HG02943 (cell line): ENCODE results near the gene FMN1.
A peak's percentile ranks its signal among the peaks of the same experiment; 100 is the strongest.
"Not testable (repeated sequence)": the region's sequence is repeated elsewhere in the genome, so short reads cannot be mapped to it uniquely, and the experiment has no call there.

Experiments
- ATAC-seq: cut with Tn5 transposase; IDR thresholded peaks from one replicate; pipeline ENCODE4 v1.9.1; 2021; ENCODE audit warnings: mild to moderate bottlenecking, low read depth, moderate library complexity; ENCODE audit not compliant: unreplicated experiment

Gene FMN1

DNA sequence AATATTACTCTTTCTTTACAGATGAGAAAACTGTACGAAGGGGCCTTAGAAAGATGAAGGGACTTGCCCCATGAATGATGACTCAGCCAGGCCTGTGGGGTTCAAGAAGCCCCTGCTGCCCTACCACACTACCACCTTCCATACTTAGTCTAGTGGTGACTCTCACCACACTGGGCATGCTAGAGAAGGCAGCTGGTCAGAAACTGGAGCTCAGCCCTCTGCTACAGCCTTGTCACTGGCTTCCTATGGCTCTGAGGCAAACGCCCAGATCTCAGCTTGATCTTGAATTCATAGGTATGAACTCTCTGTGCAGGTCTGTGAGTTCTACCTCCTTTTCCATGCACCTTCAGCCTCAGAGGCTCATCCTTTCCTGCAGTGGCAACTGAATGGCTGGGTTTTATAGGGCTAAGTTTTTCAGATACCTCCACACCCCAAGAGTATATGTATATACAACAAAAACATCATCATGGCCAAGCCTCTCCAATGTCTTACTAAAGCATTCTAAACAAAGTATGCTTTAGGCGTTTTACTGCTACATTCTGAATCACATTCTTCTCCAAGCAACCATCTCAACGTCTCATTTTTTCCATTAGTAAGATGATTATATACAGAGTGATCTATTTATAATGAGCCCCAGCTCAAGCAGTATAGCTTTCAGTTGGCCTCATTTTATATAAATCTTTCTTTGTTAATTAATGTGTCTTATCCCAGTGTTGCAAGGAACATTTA, 242.6 kb downstream of the FMN1 start:
- ATAC-seq = no peak

DNA sequence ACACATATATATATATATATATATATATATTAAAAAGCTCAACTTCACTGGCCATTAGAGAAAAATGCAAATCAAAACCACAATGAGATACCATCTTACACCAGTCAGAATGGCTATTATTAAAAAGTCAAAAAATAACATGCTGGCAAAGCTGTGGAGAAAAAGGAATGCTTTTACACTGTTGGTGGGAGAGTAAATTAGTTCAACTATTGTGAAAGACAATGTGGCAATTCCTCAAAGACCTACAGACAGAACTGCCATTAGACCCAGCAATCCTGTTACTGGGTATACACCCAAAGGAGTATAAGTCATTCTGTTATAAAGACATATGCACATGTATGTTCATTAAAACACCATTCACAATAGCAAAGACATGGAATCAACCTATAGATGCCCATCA, 244.5 kb downstream of the FMN1 start:
- not testable (repeated sequence) for ATAC-seq

DNA sequence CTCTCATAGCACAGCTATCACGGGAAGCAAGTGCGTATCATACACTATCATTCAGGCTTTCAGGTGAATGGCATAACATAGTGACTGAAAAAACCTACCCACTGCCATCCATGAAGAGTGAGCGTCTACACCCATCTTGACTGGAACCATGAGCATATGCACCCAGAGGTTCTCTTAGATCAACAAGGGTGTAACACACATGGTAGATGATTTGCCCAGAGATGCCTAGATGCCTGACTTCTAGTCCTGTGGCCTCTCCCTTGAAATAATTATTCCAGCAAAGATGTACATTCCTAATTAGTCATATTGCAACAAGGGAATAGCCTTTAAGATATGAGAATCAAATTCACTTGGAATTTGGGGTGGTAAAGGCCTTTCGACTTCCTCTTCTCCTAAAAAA, 248.3 kb downstream of the FMN1 start:
- ATAC-seq = no peak

DNA sequence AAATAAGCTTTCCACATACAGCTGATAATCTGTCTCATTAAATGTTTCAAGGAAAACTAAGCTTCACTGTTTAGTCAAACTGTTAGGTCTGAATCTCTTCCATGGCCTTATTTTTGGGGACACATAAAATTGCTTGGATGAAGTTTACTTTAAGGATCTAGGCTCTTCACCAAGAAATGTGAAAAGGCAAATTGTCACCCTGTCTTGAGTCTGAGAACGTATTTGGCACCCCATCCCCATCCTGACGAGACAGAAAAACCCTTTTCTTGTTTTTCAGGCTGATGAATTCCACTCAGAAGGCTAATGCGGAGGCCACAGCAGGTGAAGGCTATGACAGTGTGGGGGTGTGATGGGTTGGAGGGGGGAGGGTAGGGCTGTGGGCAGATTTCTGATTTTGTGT, 250.1 kb downstream of the FMN1 start:
- no peak for ATAC-seq

DNA sequence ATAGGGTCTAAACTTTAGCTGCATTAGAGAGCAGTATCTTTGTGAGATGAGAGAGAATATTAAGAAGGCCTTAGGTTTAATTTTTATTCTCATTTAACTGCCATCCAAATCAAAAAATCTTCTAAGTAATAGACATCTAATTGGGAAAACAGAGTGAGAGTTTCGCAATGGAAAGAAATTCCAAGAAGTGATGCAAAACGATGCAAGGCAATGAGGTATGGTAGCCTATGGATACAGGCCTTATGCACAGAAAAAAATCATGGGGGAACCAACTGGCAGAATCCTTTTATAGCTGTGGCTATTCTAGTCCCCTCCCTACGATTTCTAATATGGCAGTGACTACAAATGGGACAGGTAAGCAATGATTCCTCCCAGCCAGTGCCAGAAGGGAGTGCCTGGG, 250.8 kb downstream of the FMN1 start:
- ATAC-seq = no peak

DNA sequence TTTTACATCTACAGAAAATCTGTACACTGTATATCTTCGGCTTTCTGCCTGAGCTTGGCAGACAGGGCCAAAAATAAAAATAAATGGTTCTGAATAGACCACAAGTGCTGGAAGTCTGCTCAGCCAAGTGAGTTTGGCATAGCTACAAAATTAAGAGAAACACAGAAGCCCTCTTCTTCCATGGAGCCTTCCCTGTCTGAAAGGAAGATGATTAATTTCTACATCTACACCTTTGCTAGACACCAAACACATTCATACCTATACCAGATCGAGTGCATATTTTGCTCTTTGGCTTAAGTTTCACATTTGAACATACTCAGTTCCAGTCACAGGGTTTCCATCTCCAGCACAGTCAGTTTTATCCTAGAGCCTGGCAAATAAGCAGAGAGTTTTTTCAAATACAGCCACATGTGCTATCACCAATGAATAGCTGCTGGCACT, 252.1 kb downstream of the FMN1 start:
- ATAC-seq = no peak

DNA sequence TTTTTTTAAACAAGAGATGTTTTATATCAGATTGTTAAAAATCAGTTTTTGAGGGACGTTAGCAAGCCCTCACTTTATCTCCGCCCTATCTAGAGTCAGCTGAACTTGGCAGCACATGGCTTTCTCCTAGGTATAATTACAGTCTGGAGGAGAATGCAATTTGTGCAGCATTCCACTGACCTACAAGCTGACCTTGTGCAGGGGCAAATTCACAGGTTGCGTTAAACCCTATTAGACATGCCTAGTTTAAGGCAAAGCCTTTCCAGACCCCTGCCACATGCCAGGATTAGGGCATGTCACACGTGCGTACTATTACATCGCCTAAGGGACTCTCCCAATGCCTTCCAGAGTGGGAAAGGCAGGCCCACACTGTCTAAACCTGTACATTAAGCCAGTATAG, 252.7 kb downstream of the FMN1 start:
- no peak for ATAC-seq

DNA sequence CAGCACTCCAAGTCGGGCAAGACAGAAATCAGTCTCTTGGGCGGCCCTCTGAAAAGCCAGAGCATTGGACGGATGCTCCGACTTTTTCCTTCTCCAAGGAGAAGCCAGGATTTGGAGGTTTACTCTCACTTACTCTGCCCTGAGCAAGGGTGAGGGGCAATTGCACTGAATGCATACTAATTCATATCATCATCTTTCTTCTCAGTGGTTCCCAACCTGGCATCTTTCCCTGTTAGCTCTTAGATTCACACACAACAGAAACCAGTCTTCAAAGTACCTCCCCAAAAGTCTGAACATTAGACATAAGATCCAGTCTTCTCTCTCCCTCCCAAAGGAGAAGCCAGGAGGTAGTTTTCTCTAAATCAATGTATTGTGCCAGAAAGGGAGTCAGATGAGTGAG, 257.5 kb downstream of the FMN1 start:
- no peak for ATAC-seq

DNA sequence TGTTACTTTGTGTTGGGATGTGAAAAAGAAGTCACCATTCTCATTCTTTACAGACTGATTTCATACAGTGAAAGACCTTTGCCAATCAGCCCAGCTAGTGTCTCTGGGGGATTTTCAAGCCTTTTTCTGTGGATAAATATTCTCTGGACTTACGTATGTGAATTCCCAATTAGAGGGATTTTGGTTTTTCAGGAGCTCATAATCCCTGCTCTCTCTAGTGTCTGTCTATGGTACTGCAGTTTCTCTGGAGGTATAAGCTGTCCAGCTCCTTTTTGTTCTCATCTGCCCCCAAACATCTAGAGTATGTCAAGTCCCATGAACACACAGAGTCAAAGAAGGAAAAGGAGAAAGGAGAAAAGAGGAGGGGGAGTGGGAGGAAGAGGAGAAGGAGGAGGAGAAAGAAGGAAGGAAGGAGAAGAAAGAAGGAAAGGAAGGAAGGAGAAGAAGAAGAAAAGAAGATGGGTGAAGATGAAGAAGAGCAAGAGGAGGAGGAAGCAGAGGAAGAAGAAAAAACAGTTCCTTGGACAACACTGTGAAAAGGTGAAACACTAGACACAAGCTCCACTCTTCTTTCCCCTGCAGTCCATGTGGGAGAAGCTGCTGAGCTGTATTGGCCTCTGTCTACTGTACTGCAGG, 258.1 kb downstream of the FMN1 start:
- ATAC-seq = no peak

DNA sequence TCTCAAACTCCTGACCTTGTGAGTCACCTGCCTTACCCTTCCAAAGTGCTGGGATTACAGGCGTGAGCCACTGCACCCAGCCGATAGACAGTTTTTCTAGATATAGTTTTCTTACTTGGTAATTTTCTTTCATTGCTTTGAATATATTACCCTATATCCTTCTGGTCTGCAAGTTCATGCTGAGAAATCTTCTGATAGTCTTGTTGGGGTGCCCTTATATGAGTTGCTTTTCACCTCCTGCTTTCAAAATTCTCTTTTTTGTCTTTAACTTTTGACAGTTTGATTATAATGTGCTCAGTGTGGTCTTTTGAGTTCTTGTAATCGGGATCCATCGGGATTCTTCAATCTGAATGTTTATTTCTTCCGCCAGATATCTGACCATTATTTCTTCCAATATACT, 259.4 kb downstream of the FMN1 start:
- ATAC-seq = no peak

DNA sequence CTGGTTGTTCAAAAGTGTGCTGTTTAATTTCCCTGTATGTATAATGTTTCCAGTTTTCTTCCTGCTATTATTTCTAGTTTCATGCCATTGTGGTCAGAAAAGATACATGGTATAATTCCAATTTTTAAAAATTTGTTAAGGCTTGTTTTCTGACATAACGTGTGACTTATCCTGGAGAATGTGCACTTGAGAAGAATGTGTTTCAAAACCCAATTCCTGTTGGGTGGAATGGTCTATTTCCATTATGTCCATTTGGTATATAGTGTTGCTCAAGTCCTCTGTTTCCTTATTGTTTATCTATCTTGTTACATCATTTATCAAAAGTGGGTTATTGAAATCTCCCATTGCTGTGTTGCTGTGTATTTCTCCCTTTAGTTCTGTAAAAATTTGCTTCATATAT, 261.3 kb downstream of the FMN1 start:
- ATAC-seq = no peak

DNA sequence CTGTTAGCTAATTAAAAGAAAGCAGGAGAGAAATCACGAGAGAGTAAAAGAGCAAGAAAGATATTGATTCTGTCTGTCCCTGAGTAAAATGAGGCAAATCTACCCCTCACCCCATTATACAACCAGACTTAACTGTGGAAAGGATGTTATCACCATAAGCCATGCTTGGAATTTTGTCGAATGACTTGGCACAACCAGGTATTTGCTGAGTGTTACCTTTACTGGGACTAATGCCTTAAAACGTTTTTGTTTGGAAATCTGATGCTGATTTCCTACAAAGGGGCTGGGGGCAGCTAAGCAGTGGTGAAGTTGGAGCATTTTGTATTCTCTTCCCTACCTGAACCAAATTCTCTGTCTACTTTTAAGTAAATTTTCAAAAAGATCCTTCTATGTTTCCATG, 265.6 kb downstream of the FMN1 start:
- ATAC-seq = no peak

DNA sequence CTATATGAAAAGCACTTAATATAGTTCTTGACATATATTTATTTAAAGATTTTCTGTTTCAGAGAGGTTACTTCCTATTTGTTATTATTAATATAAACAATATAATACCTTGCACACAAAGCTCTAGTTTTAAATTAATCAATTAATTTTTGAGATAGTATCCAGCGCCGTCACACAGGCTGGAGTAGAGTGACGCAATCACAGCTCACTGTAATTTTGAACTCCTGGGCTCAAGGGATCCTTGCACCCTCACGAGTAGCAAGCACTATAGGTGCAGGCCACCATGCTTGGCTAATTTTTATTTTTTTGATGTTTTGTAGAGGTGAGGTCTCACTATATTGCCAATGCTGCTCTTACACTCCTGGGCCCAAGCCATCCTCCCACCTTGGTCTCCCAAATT, 267.4 kb downstream of the FMN1 start:
- ATAC-seq = no peak

DNA sequence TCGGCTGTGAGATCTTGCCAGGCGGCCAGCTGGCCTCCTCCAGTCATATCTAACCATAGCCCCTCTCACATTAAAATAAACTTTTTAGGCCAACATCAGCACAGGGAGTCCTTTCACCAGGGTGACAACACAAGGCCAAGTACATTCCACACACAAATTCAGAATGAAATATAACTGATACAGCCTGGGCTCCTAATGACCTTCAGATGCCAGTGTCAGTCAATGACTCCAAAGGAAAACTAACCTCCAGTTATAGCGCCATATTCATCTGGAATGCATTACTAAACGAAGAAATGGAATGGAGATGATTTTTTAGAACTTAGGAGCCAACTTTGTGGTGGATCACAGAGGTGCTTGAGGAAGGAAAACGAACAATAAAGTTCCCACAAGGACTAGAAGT, 271.3 kb downstream of the FMN1 start:
- no peak for ATAC-seq

DNA sequence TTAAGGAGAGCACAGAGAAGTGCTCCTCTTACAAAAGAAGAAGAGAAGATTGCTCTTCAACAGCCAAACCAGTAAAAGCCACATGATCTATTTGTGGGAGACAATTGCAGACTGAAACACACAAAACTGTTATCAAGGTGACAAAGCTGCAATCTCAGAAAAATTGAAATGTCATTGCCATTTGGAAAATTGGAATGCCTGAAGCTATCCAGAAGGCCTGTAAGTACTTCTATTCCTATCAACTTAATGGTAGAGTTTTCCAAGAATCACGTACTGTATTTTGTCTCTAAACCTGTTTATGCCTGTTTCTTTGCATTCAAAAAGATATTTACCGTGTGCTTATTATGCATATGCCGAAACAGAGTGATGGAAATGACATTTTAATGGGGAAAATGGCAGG, 272.0 kb downstream of the FMN1 start:
- ATAC-seq = no peak

DNA sequence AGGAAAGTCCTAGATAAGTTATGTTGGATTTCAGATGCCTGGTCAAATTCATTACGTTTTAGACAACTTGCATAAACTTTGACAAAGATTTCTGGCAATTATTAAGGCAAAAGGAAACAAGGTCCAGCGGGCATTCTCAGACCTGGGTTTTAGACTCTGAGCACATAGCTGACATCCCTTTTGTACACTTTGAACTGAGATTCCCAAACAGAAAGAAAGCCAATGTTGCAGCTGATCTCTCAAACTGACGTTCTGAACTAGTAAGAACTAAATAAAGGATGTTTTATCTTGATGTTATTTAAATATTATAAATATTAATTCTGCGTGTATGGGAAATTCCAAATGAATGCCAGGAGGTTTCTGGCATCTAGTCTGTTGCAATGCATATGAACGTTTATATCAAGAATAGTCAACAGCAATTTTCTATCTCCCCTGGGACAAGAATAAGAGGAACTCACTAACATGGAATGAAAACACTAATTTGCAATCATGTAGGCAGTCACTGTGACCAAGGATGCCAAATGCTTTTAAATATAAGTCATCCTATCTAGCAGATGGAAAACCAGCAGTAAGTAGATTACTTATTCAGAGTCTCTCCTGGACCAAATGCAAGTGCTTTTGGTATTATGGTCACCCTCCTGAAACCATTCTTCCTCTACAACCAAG, 274.6 kb downstream of the FMN1 start:
- no peak for ATAC-seq

DNA sequence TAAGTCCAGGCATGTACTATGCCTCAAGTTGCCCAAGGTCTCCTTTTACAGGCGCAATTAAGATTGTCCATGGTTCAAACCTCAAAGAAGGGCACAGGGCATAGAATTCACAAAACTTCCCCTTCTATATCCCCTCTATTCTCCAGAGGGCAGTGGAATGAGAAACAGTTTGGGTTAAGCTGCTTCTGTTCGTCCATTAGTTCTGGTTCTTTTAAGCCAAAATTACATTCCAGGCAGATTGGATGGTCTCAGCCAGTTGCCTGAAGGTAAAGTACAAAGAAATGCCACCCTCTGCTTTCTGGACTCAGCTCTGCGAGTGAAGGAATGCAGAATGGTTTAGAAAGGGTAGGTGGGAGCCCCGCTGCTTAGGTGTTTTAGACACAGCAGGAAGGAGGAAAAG, 276.0 kb downstream of the FMN1 start:
- no peak for ATAC-seq

DNA sequence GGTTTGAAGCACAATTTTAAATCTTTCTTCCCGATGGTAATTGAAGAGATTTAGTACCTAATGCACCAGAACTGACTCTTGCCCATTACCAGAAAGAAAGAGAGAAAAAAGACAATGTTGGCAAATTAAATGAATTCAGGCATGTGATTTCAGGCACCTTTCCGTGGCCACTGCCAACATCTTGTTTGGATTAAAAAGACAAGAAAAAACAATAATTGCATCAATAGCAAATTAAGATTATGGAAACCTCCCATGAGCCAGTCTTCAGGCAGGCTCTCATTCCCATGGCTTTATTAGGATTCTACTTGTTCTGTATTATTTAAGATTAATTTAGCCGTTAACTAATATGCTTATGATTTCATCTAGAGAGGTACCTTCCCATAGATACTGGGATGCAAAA, 283.7 kb downstream of the FMN1 start:
- ATAC-seq = no peak

DNA sequence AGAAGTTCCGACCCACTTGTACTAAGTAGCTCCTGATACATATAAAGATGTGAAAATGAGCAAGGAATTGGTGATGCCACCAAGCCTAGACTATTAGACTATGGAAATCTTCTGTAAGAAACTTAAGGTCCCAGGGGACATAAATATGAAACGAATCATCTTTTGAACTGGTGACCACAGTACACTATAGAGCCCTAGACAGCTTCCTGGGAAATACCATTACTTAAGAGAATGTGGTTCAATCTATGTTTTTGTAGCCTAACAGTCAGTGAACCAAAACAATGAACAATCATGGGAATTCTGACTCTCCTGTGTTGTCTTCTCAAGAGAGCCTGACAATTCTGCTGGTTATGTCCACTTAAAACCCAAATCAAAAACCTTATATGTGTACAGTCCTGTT, 285.1 kb downstream of the FMN1 start:
- ATAC-seq = no peak

DNA sequence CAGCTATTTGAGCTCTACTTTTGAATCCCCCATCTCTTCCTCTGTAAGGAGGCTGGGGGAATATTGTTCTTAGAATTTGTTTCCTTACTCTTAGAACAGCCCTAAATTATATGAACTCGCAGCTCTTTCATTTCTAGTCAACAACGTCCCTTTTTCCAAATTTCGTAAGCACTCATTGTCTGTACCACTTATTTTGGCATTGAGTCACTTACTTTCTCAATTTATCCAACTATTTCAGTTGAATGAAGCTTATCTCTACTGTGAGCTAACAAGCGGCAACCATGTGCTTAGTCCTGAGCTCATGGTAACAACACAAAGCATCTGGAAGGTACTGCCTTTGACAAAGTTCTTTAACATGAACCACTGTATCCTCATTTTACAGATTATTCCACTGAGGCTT, 285.6 kb downstream of the FMN1 start:
- peak; percentile 14 for ATAC-seq

DNA sequence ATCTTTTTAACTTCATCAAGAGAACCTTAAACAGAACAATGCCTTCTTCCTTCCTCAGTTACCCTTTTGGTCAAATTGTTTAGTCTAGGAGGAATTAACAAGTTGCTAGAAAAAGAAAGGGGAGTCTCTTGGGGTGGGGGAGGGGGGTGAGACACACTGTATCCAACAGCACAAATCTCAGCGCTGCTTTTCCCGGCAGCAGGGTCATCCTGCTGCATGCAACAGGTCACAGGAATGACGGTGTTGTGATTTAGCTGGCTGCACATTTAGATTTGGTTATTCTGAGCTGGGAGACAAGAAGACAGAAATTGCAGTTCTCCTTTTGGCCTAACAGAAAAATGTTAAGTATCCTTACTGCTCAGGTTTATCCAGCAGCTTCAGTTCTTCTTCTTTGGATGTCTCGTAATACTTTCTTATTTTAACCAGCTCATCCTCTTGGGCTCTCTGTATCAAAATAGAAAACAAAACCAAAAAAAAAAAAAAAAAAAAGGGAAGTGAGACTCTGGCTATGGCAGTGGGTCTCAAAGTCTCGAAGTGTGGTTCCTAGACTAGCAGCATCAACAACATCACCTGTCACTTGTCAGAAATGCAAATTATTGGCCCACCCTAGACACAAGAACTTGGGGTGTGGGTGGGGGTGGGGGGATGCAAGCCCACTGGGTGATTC, 286.2 kb downstream of the FMN1 start:
- peak; percentile 89 for ATAC-seq
